Hematopoietic multipotent progenitor cell treated with erythropoietin and hydrocortisone succinate and interleukin-3 and kit ligand, for 17 days (in vitro differentiated cells): Measurements from ENCODE around the gene DNAJC11.
"Not testable (repeated sequence)": the region's sequence is repeated elsewhere in the genome, so short reads cannot be mapped to it uniquely, and the experiment has no call there.

ENCODE experiments used
- DNase-seq: peaks from one replicate; pipeline ENCODE4 v3.0.0-alpha.2; 2015; ENCODE audit warnings: low spot score

DNAJC11 gene

GRCh38 chr1:6701437-6702153 lies at the start of gene DNAJC11:
Gene DNAJC11 (minus strand): TSS chr1:6701816. CDS start chr1:6701800, 16 bp downstream.
- DNase-seq: peak; percentile 91

- no peak for DNase-seq
Measured at GRCh38 chr1:6750490-6750889, 48.9 kb upstream of the DNAJC11 start.

GRCh38 chr1:6747674-6748073 lies 46.1 kb upstream of the DNAJC11 start:
- no peak for DNase-seq

- DNase-seq: no peak
Measured at GRCh38 chr1:6745073-6745472, 43.5 kb upstream of the DNAJC11 start.

GRCh38 chr1:6743189-6744101 lies 41.8 kb upstream of the DNAJC11 start:
- no peak for DNase-seq

GRCh38 chr1:6742676-6743188 lies 41.1 kb upstream of the DNAJC11 start:
- DNase-seq: not testable (repeated sequence)

GRCh38 chr1:6738987-6739676 lies 37.5 kb upstream of the DNAJC11 start:
- DNase-seq: no peak

- no peak for DNase-seq
Measured at GRCh38 chr1:6732942-6733341, 31.3 kb upstream of the DNAJC11 start.

GRCh38 chr1:6731905-6732304 lies 30.3 kb upstream of the DNAJC11 start:
- no peak for DNase-seq

GRCh38 chr1:6730880-6731279 lies 29.3 kb upstream of the DNAJC11 start:
- no peak for DNase-seq

GRCh38 chr1:6730473-6730872 lies 28.9 kb upstream of the DNAJC11 start:
- no peak for DNase-seq

GRCh38 chr1:6727535-6727934 lies 25.9 kb upstream of the DNAJC11 start:
- peak; percentile 68 for DNase-seq

- no peak for DNase-seq
Measured at GRCh38 chr1:6726253-6726652, 24.6 kb upstream of the DNAJC11 start.

GRCh38 chr1:6724517-6725141 lies 23.0 kb upstream of the DNAJC11 start:
- DNase-seq: no peak

GRCh38 chr1:6723621-6724428 lies 22.2 kb upstream of the DNAJC11 start:
- DNase-seq: no peak

GRCh38 chr1:6711174-6711573 lies 9.6 kb upstream of the DNAJC11 start:
- DNase-seq: no peak

GRCh38 chr1:6704746-6705145 lies 3.1 kb upstream of the DNAJC11 start:
- no peak for DNase-seq

GRCh38 chr1:6703016-6703415 lies 1.4 kb upstream of the DNAJC11 start:
- no peak for DNase-seq

- no peak for DNase-seq
Measured at GRCh38 chr1:6700853-6701436, 671 bp downstream of the DNAJC11 start.

- not testable (repeated sequence) for DNase-seq
Measured at GRCh38 chr1:6699915-6700314, 1.7 kb downstream of the DNAJC11 start.

GRCh38 chr1:6695868-6696267 lies 5.7 kb downstream of the DNAJC11 start:
- no peak for DNase-seq
